Mucosa of descending colon (tissue), 3 donors: Measurements from ENCODE around the gene CENPC. TPM values are rescaled to one million over a fixed set of nuclear protein-coding genes. Genes with fewer than 3 reads are reported as not detected.

Experiments
- ATAC-seq: fragments of 200-7000 bp; cut with Tn5 transposase; one replicate; pipeline ENCODE4 v1.9.1; 2020; ENCODE audit warnings: mild to moderate bottlenecking, moderate library complexity
- DNase-seq, 3 donors: peaks; one replicate each; pipeline ENCODE4 v3.0.0-alpha.2; 2020
- H3K36me3 ChIP-seq: fragments of 200-600 bp; one replicate; pipeline ENCODE4 v1.8.0; 2021; ENCODE audit warnings: low read depth, mild to moderate bottlenecking
- H3K4me1 ChIP-seq: fragments of 200-600 bp; one replicate; pipeline ENCODE4 v1.8.0; 2021; ENCODE audit warnings: low read depth, mild to moderate bottlenecking
- H3K4me3 ChIP-seq: fragments of 200-600 bp; one replicate; pipeline ENCODE4 v1.8.0; 2021; ENCODE audit warnings: mild to moderate bottlenecking
- H3K9me3 ChIP-seq: fragments of 200-600 bp; one replicate; pipeline ENCODE4 v1.8.0; 2021; ENCODE audit warnings: mild to moderate bottlenecking
- intact Hi-C, 2 donors: fragments of 100-400 bp; cut with DNase I in 1 of 2; cut with micrococcal nuclease in 1 of 2; formaldehyde crosslinking; loops; one replicate each; pipeline versions ENCODE4 v1.11.0 to v1.11.1; 2022; cut with DNase I, micrococcal nuclease
- total RNA-seq, 3 donors: library from RNA; stranded (reverse); fragmentation: NEBNext Ultra II Directional in 2 of 3; extraction: Animal tissue kit (Norgen Biotek cat#: 25700) in 2 of 3; gene quantifications; one replicate each; pipeline versions ENCODE4 v1.2.1 to v1.2.4, GENCODE V29; 2021 to 2023
- TF ChIP-seq, protein P1 (sequence below): fragments of 200-600 bp; IDR thresholded peaks from one replicate; pipeline ENCODE4 v1.8.0; 2022; ENCODE audit warnings: antibody characterized with exemption, mild to moderate bottlenecking
- donor health status: DM: no; HTN: no; CAD: no; lungs with moderate emphysema.
- donor health status: DM: no; HTN: no; CAD: no.
- donor health status: DM: no; HTN: yes; CAD: no.

CENPC gene
- total RNA-seq, 3 donors from 2014 or later, result 17.3 to 26.4 (median 26.0) TPM

- H3K4me1 ChIP-seq, result no peaks in the 10 kb centered on the region
- DNase-seq (no peak), ATAC-seq (no peak)
- no peaks in the 10 kb centered on the region for H3K36me3 ChIP-seq
- intact Hi-C loops, result no loop called here
- TF ChIP-seq, protein P1, sequence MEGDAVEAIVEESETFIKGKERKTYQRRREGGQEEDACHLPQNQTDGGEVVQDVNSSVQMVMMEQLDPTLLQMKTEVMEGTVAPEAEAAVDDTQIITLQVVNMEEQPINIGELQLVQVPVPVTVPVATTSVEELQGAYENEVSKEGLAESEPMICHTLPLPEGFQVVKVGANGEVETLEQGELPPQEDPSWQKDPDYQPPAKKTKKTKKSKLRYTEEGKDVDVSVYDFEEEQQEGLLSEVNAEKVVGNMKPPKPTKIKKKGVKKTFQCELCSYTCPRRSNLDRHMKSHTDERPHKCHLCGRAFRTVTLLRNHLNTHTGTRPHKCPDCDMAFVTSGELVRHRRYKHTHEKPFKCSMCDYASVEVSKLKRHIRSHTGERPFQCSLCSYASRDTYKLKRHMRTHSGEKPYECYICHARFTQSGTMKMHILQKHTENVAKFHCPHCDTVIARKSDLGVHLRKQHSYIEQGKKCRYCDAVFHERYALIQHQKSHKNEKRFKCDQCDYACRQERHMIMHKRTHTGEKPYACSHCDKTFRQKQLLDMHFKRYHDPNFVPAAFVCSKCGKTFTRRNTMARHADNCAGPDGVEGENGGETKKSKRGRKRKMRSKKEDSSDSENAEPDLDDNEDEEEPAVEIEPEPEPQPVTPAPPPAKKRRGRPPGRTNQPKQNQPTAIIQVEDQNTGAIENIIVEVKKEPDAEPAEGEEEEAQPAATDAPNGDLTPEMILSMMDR, result no peak
- no peak overlapping the region for H3K4me3 ChIP-seq
- no peaks in the 10 kb centered on the region for H3K9me3 ChIP-seq
These were observed 27.9 kb upstream of the CENPC start for GRCh38 chr4:67573193-67573592.

DNA sequence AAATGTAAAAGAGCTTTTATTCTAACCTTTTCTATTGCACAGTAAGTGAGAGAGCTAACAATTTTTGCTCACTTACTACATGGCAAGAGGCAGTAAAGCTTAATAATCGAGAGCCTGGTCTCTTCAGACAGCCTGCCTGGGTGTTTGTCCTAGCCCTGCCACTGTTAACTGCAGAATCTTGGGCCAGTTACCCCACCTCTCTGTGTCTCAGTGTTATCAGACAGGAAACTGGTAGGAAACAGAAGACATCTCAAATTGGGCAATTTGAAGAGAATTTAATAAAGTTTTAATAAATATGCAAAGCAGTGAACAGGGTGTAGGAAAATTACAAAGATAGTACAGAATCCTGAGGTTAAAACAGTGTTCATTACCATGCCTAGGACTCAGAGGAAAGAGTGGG, 26.7 kb upstream of the CENPC start:
- Histone ChIP-seq H3K4me3 (no peak overlapping the region), H3K4me1 (no peaks in the 10 kb centered on the region), H3K9me3 (no peaks in the 10 kb centered on the region), H3K36me3 (no peaks in the 10 kb centered on the region)
- intact Hi-C loops, result no loop called here
- TF ChIP-seq, protein P1, result no peak
- DNase-seq (no peak), ATAC-seq (no peak)

DNA sequence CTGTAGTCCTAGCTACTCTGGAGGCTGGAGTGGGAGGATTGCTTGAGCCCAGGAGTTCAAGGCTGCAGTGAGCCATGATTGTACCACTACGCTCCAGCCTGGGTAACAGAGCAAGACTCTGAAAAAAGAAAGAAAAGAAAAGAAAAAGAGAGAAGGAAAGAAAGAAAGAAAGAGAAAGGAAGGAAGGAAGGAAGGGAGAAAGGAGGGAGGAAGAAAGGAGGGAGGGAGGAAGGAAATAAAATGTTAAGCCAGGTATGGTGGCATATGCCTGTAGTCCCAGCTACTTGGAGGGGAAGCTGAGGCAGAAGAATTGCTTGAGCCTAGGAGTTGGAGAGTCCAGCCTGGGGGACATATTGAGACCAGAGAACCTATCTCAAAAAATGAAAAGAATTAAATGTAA, 25.2 kb upstream of the CENPC start:
- H3K4me3 ChIP-seq, result no peak overlapping the region
- no peaks in the 10 kb centered on the region for H3K4me1 ChIP-seq
- ATAC-seq (no peak), DNase-seq (no peak)
- intact Hi-C loops, result no loop called here
- H3K36me3 ChIP-seq, result no peaks in the 10 kb centered on the region
- H3K9me3 ChIP-seq, result no peaks in the 10 kb centered on the region
- TF ChIP-seq, protein P1, result no peak

DNA sequence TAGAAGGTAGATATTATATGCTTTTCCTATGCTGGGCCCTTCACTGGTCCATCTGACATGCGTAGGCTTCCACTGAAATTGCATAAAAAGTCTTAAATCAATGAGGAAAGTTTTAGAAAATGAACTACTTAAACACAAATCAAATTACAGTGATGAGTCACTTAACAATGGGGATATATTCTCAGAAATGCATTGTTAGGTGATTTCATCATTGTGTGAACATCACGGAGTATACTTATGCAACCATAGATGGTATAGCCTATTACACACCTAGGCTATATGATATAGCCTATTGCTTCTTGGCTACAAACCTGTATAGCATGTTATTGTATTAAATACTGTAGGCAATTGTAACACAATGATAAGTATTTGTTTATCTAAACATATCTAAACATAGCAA, 23.5 kb upstream of the CENPC start:
- DNase-seq, result no peak
- Histone ChIP-seq H3K36me3 (no peaks in the 10 kb centered on the region), H3K9me3 (no peaks in the 10 kb centered on the region), H3K4me3 (no peak overlapping the region), H3K4me1 (no peaks in the 10 kb centered on the region)
- intact Hi-C loops, result no loop called here
- TF ChIP-seq, protein P1, result no peak
- ATAC-seq, result no peak

- no peak for DNase-seq
- no peak for ATAC-seq
- Histone ChIP-seq H3K4me1 (no peaks in the 10 kb centered on the region), H3K36me3 (no peaks in the 10 kb centered on the region), H3K9me3 (no peaks in the 10 kb centered on the region), H3K4me3 (no peak overlapping the region)
- TF ChIP-seq, protein P1, result no peak
- intact Hi-C loops, result no loop called here
These were observed 21.0 kb upstream of the CENPC start for GRCh38 chr4:67566335-67566734.

- no peaks in the 10 kb centered on the region for H3K36me3 ChIP-seq
- intact Hi-C loops, result no loop called here
- TF ChIP-seq, protein P1, result no peak
- no peak for ATAC-seq
- H3K4me3 ChIP-seq, result no peak overlapping the region
- no peak for DNase-seq
- no peaks in the 10 kb centered on the region for H3K4me1 ChIP-seq
- no peaks in the 10 kb centered on the region for H3K9me3 ChIP-seq
These were observed 20.0 kb upstream of the CENPC start for GRCh38 chr4:67565284-67565683.
